PFSK-1 (cell line): ENCODE measurements around the gene TSPAN33.

Source experiments
- FOXP2 ChIP-seq: optimal IDR thresholded peaks from 2 replicates; pipeline ENCODE3; 2011; ENCODE audit warnings: borderline replicate concordance, control low read depth, inconsistent platforms; ENCODE audit not compliant: insufficient read depth; ENCODE audit errors: extremely low read length, extremely low read depth
- POLR2AphosphoS5 ChIP-seq: IDR thresholded peaks from 2 replicates; pipeline ENCODE4 v1.6.1; 2012; ENCODE audit warnings: low read depth, mild to moderate bottlenecking, control low read depth, low read length, moderate library complexity
- REST ChIP-seq, 2 experiments: IDR thresholded peaks; 2 replicates each; pipeline versions ENCODE4 v1.6.1 to v1.8.0; 2011 to 2012; ENCODE audit warnings: low read depth in 2 of 2, low read length in 2 of 2, control low read depth in 1 of 2, inconsistent platforms in 1 of 2, mild to moderate bottlenecking in 1 of 2, moderate library complexity in 1 of 2; ENCODE audit not compliant: insufficient read depth in 1 of 2
- SIN3A ChIP-seq: IDR thresholded peaks from 2 replicates; pipeline ENCODE4 v1.6.1; 2012; ENCODE audit warnings: mild to moderate bottlenecking, low read length, moderate library complexity, borderline replicate concordance; ENCODE audit not compliant: insufficient read depth
- TAF1 ChIP-seq: IDR thresholded peaks from 2 replicates; pipeline ENCODE4 v1.6.1; 2012; ENCODE audit warnings: low read length, control low read depth, borderline replicate concordance; ENCODE audit not compliant: insufficient read depth

GRCh38 chr7:129213828-129214227 lies 69.3 kb downstream of the TSPAN33 start:
- TF ChIP-seq POLR2AphosphoS5 (no peak), SIN3A (no peak), REST (IDR thresholded peaks at IDR 0.05; ENCODE audit: insufficient read depth in 1 of 2, low read depth in 2 of 2, low read length in 2 of 2) (no peak), TAF1 (no peak), FOXP2 (no peak)
